GM12874 (cell line): ENCODE measurements around the gene FKRP.

Source experiments
- CTCF ChIP-seq: IDR thresholded peaks from 2 replicates; pipeline ENCODE4 v1.5.1; 2011; ENCODE audit warnings: low read depth, mild to moderate bottlenecking, control low read depth, low read length, moderate library complexity; ENCODE audit not compliant: insufficient read depth

Gene FKRP

DNA sequence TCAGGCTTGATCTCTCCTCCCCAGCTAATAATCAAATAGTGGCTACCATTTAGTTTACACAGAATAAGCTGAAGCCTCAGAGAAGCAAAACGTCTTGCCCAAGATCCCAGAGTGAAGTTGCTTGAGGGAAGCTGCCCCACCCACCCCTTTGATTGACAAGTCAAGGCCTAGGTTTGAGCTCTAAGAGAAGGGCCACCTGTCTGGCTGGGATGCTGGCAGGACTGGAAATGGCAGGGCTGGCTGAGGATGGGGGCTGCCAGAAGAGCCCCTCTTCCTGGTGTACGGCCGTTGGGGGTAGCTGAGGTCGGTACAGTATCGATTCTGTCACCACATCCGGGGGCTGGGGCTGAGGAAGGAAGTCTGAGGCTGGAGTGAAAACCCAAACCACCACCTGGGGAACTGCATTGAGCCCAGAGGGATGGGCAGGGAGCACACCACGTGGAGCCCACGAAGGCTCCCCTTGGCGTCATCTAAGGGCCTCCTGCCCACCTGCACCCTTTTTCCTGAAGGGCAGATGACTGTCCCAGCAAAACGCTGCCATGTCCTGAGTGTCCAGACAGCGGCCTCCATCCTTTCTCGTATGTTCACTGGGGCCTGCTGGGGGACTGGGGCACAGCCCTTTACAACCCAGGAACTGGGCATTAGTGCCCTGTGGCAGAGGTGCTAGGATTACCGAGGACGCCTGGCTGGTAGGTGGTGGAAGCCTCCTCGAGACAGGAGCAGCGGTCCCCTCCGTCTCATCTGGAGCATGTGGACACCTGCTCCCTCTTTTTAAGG lies 27.5 kb upstream of the FKRP start:
- TF ChIP-seq CTCF: no peak

DNA sequence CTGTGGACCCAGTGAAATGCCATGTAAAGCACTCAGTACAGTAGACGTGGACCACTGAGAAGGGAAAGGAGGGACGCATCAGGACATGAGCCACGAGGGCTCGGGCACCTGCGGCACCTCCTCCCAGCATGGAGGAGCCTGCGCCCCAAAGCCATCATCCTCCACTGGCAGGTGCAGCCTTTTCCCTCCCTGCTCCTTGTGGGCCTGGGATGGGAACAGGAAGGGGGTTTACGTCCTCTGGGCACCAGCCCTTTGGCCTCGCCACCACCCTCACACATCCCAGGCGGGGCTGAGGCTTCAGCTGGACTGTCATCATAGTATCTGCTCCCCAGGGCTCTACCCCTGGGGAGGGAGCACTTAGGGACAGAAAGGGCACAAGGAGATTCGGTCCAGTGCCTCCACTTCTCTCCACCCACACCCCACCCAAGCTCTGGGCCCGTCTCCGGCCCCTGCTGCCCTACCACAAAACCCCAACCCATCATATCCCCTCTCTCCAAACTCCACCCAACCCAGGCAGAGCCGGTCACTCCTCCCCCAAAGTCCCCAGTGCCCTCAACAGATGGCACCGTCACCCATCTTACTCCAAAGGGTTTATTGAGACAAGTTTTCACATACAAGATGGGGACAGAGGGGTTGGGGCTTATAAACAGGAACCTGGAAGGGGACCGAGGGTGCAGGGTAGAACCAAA lies 26.8 kb upstream of the FKRP start:
- TF ChIP-seq CTCF: no peak

DNA sequence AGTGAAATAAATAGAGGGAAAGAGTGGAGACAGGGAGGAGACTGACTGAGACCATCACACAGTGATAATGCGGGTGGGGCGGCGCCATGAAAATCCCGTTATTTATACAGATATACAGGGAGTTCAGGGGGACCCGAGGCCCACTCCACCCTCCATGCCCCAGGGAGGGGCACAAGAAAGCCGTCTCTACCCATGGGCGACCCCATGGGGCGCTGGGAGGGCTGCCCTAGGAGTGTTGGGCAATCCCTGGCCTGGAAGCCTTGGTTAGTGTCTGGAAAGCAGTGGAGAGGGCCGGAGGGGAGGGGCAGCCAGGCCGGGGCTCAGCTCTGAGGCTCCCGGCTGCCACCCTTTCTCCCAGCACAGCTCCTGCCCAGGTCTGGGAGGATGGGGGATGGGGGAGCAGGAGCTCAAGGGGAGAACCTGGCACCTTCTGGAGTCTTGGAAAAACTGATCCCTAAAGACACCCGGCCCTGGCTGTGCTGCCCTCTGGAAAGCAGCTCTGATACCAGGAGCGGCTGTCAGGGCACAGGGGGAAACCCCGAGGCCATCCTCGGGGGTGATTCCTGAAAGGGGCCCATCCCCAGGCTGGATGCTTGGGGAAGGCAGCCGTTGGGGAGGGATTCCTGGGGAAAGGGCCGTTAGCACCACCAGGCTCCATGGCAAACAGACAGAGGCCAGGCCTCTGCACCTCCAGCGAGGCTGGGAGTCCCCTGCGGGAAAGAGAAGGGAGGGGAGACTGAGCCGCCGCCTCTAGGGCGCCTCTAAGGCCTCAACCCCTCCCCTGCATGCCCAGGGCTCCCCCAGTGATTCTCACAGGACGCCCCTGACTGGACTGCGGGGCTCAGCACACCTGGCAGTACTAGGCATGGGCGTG lies 26.0 kb upstream of the FKRP start:
- TF ChIP-seq CTCF: no peak

DNA sequence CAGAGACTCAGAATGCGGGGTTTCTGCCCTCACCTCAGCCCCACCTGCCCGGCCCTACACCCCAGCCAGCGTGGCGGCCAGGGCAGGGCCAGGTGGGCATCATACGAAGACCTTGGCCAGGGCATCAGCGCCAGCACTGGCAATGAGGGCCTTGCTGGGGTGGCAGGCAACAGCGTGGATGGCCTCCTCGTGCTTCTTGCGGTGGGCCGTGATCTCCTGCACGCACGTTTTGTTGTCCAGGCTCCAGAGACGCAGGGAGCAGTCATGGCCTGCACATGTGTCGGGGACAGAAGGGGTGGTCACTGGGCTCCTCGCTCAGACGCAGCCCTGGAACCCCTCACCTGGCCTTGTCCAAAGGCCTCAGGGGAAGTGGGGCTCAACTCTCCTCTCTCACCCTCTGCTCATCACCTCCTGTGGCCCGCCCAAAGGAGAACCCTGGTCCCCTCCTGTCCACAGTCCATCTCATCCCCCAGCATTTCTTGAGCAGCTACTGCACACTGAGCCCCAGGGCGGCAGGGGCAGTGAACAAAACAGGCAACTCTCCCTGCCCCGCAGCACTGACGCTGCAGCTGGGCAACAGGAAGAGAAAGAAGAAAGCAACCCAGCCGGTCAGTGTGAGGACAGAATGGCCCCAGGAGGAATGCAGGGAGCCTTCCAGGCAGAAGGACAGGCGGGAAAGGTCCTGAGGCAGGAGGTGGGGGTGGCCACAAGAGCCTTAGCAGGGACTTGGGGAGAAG lies 25.2 kb upstream of the FKRP start:
- no peak for TF ChIP-seq CTCF

GRCh38 chr19:46721269-46722003 lies 24.4 kb upstream of the FKRP start:
- peak; percentile 23; the same call in 1 of the 2 replicates for TF ChIP-seq CTCF

- TF ChIP-seq CTCF: no peak
Measured at GRCh38 chr19:46722004-46722380, 23.9 kb upstream of the FKRP start.
